Loucy (cell line): ENCODE results near the gene AMER2.

ENCODE experiments used
- H2AFZ ChIP-seq: fragments of 200-600 bp; sonication (generic); 2 replicates; pipeline ENCODE4 v1.6.0; 2016; ENCODE audit warnings: antibody characterized with exemption, mild to moderate bottlenecking, low read length, moderate library complexity
- H3F3A ChIP-seq: fragments of 200-600 bp; 2 replicates; pipeline ENCODE4 v1.6.0; 2016; ENCODE audit warnings: antibody characterized with exemption, low read depth, mild to moderate bottlenecking
- H3K27me3 ChIP-seq: fragments of 200-600 bp; sonication (generic); 2 replicates; pipeline ENCODE4 v1.6.1; 2014; ENCODE audit warnings: low read length, mild to moderate bottlenecking; ENCODE audit not compliant: insufficient read depth, poor library complexity, severe bottlenecking
- H3K36me3 ChIP-seq: fragments of 200-600 bp; sonication (generic); 2 replicates; pipeline ENCODE4 v1.6.1; 2016; ENCODE audit warnings: low read length; ENCODE audit not compliant: insufficient read depth
- H3K4me1 ChIP-seq: fragments of 200-600 bp; sonication (generic); 2 replicates; pipeline ENCODE4 v1.5.1; 2014; ENCODE audit warnings: low read length, mild to moderate bottlenecking; ENCODE audit not compliant: insufficient read depth, poor library complexity, severe bottlenecking
- H3K4me2 ChIP-seq: fragments of 200-600 bp; sonication (generic); 2 replicates; pipeline ENCODE4 v1.6.0; 2014; ENCODE audit warnings: antibody characterized with exemption, low read length, low read depth, mild to moderate bottlenecking; ENCODE audit not compliant: poor library complexity, severe bottlenecking
- H3K4me3 ChIP-seq: fragments of 200-600 bp; sonication (generic); 2 replicates; pipeline ENCODE4 v1.5.1; 2014; ENCODE audit warnings: low read length, mild to moderate bottlenecking, mixed read lengths; ENCODE audit not compliant: poor library complexity, severe bottlenecking
- H3K79me2 ChIP-seq: fragments of 200-600 bp; sonication (generic); 2 replicates; pipeline ENCODE4 v1.6.1; 2014; ENCODE audit warnings: low read length; ENCODE audit not compliant: insufficient read depth
- H3K9ac ChIP-seq: fragments of 200-600 bp; sonication (generic); 2 replicates; pipeline ENCODE4 v1.6.0; 2014; ENCODE audit warnings: mild to moderate bottlenecking, low read depth, low read length, moderate library complexity; ENCODE audit not compliant: poor library complexity, severe bottlenecking
- H3K9me2 ChIP-seq: fragments of 200-600 bp; sonication (generic); replicated peaks from 2 replicates; pipeline ENCODE4 v1.6.1; 2016; ENCODE audit warnings: low read depth, low read length, mixed read lengths
- H3K9me3 ChIP-seq: fragments of 200-600 bp; sonication (generic); 2 replicates; pipeline ENCODE4 v1.6.1; 2014; ENCODE audit warnings: mild to moderate bottlenecking, antibody characterized with exemption, low read length, low read depth; ENCODE audit not compliant: insufficient read depth
- H4K20me1 ChIP-seq: fragments of 200-600 bp; sonication (generic); 2 replicates; pipeline ENCODE4 v1.6.0; 2014; ENCODE audit warnings: antibody characterized with exemption, low read length, mild to moderate bottlenecking; ENCODE audit not compliant: insufficient read depth, poor library complexity, severe bottlenecking
- CTCF ChIP-seq: fragments of 200-600 bp; sonication (generic); conservative IDR thresholded peaks from 2 replicates; pipeline ENCODE4 v1.5.1; 2014; ENCODE audit warnings: mild to moderate bottlenecking, antibody characterized with exemption, low read length
- EZH2phosphoT487 ChIP-seq: fragments of 200-600 bp; IDR thresholded peaks from 2 replicates; pipeline ENCODE4 v1.6.1; 2018; ENCODE audit warnings: antibody characterized with exemption, mild to moderate bottlenecking, moderate library complexity, borderline replicate concordance

The AMER2 gene

GRCh38 chr13:25114220-25114619 is 57.9 kb downstream of the AMER2 start:
- no peak overlapping the region for H3K4me2 ChIP-seq
- H3K9me3 ChIP-seq, result no peaks in the 10 kb centered on the region
- no peaks in the 10 kb centered on the region for H3K79me2 ChIP-seq
- TF ChIP-seq CTCF, result peak; percentile 87
- TF ChIP-seq EZH2phosphoT487, result no peak
- no peaks in the 10 kb centered on the region for H3K27me3 ChIP-seq
- no peaks in the 10 kb centered on the region for H3K4me1 ChIP-seq
- no peak overlapping the region for H3K9ac ChIP-seq
- H3K9me2 ChIP-seq, result no peaks in the 10 kb centered on the region
- no peaks in the 10 kb centered on the region for H3K36me3 ChIP-seq
- H3F3A ChIP-seq, result no peaks in the 10 kb centered on the region
- no peaks in the 10 kb centered on the region for H4K20me1 ChIP-seq
- no peak overlapping the region for H2AFZ ChIP-seq
- no peak overlapping the region for H3K4me3 ChIP-seq

GRCh38 chr13:25112695-25113255 is 59.3 kb downstream of the AMER2 start:
- H3K27me3 ChIP-seq, result no peaks in the 10 kb centered on the region
- no peak overlapping the region for H3K4me3 ChIP-seq
- no peaks in the 10 kb centered on the region for H3K9me2 ChIP-seq
- no peak overlapping the region for H3K4me2 ChIP-seq
- H3K36me3 ChIP-seq, result no peaks in the 10 kb centered on the region
- no peaks in the 10 kb centered on the region for H4K20me1 ChIP-seq
- no peaks in the 10 kb centered on the region for H3K9me3 ChIP-seq
- H2AFZ ChIP-seq, result no peak overlapping the region
- TF ChIP-seq EZH2phosphoT487 (no peak), CTCF (no peak)
- H3K9ac ChIP-seq, result no peak overlapping the region
- H3F3A ChIP-seq, result no peaks in the 10 kb centered on the region
- H3K4me1 ChIP-seq, result no peaks in the 10 kb centered on the region
- no peaks in the 10 kb centered on the region for H3K79me2 ChIP-seq
